ENCODE measurements around the gene SNTA1. TPM values are rescaled to one million over a fixed set of nuclear protein-coding genes. Genes with fewer than 3 reads are reported as not detected.
"Not testable (repeated sequence)": the region's sequence is repeated elsewhere in the genome, so short reads cannot be mapped to it uniquely, and the experiment has no call there.

The SNTA1 gene
- total RNA-seq, 4 donors from 2014 or later: 12.3 to 27.6 (median 20.6) TPM

DNA sequence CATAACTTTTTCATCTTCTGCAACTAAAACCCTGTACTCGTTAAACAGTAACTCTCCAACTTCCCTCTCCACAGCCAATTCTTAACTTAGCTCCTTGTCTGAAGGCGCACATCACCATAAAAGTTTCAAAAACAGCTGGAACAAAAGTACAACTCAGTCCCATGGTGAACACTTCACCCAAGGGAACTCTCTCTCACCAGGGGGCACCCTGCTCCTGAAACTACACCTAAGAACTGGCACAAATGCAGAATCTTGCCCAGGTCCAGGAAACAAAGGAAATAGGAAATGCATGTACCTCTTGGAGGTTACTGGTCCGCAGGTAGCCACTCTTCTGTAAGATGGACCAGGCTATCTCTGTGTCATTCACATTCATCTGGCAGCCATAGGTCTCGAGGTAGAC, 48.8 kb downstream of the SNTA1 start:
- no peak for TF ChIP-seq POLR2A (IDR thresholded peaks at IDR 0.05)
- TF ChIP-seq, protein P1, sequence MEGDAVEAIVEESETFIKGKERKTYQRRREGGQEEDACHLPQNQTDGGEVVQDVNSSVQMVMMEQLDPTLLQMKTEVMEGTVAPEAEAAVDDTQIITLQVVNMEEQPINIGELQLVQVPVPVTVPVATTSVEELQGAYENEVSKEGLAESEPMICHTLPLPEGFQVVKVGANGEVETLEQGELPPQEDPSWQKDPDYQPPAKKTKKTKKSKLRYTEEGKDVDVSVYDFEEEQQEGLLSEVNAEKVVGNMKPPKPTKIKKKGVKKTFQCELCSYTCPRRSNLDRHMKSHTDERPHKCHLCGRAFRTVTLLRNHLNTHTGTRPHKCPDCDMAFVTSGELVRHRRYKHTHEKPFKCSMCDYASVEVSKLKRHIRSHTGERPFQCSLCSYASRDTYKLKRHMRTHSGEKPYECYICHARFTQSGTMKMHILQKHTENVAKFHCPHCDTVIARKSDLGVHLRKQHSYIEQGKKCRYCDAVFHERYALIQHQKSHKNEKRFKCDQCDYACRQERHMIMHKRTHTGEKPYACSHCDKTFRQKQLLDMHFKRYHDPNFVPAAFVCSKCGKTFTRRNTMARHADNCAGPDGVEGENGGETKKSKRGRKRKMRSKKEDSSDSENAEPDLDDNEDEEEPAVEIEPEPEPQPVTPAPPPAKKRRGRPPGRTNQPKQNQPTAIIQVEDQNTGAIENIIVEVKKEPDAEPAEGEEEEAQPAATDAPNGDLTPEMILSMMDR (IDR thresholded peaks at IDR 0.05): no peak
- no peak overlapping the region for H3K4me3 ChIP-seq
- no peaks in the 10 kb centered on the region for H3K36me3 ChIP-seq

DNA sequence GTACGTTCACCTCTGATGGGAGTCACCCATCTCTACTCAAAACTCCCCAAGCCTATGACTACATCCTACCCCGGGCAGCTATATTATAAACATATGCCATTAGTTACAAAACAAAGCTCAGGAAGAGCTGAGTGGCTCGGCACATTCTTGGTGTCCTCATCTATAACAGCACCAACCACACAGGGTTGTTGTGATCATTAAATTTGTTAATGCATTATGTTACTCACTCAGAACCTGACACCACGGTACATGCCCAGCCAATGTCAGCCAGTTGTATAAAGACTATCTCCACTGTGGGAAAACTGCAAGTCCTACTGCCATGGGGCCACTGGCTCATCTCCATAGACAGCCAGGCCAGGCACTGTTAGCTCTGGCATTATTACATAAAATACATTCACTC, 50.0 kb downstream of the SNTA1 start:
- DNase-seq: no peak
- Histone ChIP-seq H3K36me3 (no peaks in the 10 kb centered on the region), H3K27me3 (no peaks in the 10 kb centered on the region), H3K27ac (no peak overlapping the region), H3K4me3 (no peak overlapping the region), H3K4me1 (no peaks in the 10 kb centered on the region), H3K9me3 (no peaks in the 10 kb centered on the region)
- intact Hi-C loops (cut with DNase I; ENCODE audit: low total_unique reads): no loop called here
- no peak for TF ChIP-seq POLR2A (IDR thresholded peaks at IDR 0.05)
- TF ChIP-seq, protein P1 (IDR thresholded peaks at IDR 0.05): no peak

More for the DNA sequence above, 48.8 kb downstream of the SNTA1 start:
- Histone ChIP-seq H3K27ac (no peak overlapping the region), H3K27me3 (no peaks in the 10 kb centered on the region), H3K9me3 (no peaks in the 10 kb centered on the region), H3K4me1 (no peaks in the 10 kb centered on the region)
- DNase-seq: no peak
- intact Hi-C loops (cut with DNase I; ENCODE audit: low total_unique reads): no loop called here

DNA sequence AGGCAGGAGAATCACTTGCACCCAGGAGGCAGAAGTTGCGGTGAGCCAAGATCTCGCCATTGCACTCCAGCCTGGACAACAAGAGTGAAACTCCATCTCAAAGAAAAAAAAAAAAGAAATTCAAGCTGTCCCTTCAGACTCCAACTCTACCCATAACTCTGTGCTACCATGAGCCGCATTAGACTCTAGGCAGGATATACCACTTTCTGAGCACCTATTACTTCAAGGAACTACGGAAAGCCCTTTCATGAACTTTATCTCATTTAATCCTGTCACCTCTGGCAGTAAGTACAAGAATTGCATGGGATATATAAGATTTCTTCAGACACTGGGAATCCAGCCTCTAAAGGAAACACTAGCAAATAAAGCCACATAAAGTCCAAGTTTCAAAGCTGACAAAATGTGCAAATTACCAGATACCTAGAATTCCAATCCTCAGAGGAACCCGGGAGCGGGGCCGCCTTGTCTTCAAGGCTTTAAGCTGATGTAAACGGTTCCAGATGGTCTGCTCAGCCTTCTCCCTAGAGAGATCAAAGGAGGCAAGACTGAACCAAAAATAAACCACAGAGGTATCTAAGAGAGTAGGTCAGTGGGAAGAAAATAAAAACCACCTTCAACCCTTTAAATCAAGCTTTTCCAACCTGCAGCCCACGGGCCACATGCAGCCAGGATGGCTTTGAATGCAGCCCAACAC, 51.7 kb downstream of the SNTA1 start:
- H3K4me3 ChIP-seq: no peak overlapping the region
- no peak overlapping the region for H3K27ac ChIP-seq
- no peaks in the 10 kb centered on the region for H3K36me3 ChIP-seq
- H3K4me1 ChIP-seq: no peaks in the 10 kb centered on the region
- H3K27me3 ChIP-seq: no peaks in the 10 kb centered on the region
- DNase-seq: no peak
- H3K9me3 ChIP-seq: no peaks in the 10 kb centered on the region
- intact Hi-C loops (cut with DNase I; ENCODE audit: low total_unique reads): no loop called here
- TF ChIP-seq, protein P1 (IDR thresholded peaks at IDR 0.05): no peak
- no peak for TF ChIP-seq POLR2A (IDR thresholded peaks at IDR 0.05)

DNA sequence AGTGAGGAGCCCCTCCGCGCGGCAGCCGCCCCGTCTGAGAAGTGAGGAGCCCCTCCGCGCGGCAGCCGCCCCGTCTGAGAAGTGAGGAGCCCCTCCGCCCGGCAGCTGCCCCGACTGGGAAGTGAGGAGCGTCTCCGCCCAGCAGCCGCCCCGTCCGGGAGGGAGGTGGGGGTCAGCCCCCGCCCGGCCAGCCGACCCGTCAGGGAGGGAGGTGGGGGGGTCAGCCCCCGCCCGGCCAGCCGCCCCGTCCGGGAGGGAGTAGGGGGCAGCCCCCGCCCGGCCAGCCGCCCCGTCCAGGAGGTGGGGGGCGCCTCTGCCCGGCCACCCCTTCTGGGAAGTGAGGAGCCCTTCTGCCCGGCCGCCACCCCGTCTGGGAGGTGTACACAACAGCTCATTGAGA, 54.2 kb downstream of the SNTA1 start:
- DNase-seq; intact Hi-C loops (cut with DNase I; ENCODE audit: low total_unique reads); H3K27me3 ChIP-seq; H3K27ac ChIP-seq; H3K9me3 ChIP-seq; H3K36me3 ChIP-seq; H3K4me3 ChIP-seq; H3K4me1 ChIP-seq: not testable (repeated sequence)

DNA sequence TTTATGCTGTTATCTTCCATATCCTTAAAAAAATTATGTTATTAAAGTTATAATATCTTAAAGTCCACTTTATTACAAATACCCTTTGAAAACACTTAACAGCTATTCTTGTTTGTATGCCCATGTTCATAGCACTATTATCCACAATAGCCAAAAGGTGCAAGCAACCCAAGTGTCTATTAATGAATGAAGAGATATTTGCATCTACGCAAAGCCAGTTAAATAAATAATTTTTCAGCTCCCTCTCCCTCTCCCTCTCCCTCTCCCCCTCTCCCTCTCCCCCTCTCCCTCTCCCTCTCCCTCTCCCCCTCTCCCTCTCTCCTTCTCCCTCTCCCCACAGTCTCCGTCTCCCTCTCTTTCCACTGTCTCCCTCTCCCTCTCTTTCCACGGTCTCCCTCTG, 55.3 kb downstream of the SNTA1 start:
- no peak for DNase-seq
- no peaks in the 10 kb centered on the region for H3K27me3 ChIP-seq
- no peaks in the 10 kb centered on the region for H3K36me3 ChIP-seq
- TF ChIP-seq, protein P1 (IDR thresholded peaks at IDR 0.05): no peak
- TF ChIP-seq POLR2A (IDR thresholded peaks at IDR 0.05): no peak
- no peak overlapping the region for H3K4me3 ChIP-seq
- H3K4me1 ChIP-seq: no peaks in the 10 kb centered on the region
- no peaks in the 10 kb centered on the region for H3K9me3 ChIP-seq
- intact Hi-C loops (cut with DNase I; ENCODE audit: low total_unique reads): no loop called here
- no peak overlapping the region for H3K27ac ChIP-seq

DNA sequence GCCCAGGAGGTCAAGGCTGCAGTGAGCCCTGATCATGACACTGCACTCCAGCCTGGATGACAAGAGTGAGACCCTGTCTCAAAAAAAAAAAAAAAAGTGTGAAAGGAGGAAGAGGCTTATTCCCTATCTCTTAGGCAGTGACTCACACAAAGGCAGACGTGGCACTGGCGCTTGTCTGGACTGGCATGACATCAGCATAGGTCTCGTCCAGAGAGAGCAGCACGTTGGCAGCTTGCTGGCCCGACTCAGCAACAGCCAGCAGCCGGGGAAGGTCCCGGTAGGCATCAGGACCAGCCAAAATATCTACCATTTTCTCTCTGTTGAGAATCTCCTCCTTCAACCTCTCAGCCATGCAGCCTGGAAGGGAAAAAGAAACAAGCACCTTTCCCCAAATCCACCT, 56.4 kb downstream of the SNTA1 start:
- no peaks in the 10 kb centered on the region for H3K4me1 ChIP-seq
- no peak for DNase-seq
- intact Hi-C loops (cut with DNase I; ENCODE audit: low total_unique reads): no loop called here
- no peak overlapping the region for H3K4me3 ChIP-seq
- H3K27ac ChIP-seq: no peak overlapping the region
- H3K9me3 ChIP-seq: no peaks in the 10 kb centered on the region
- no peaks in the 10 kb centered on the region for H3K36me3 ChIP-seq
- TF ChIP-seq POLR2A (IDR thresholded peaks at IDR 0.05): no peak
- TF ChIP-seq, protein P1 (IDR thresholded peaks at IDR 0.05): no peak
- H3K27me3 ChIP-seq: no peaks in the 10 kb centered on the region
